ENCODE results near the gene TEX51.

GRCh38 chr2:126898636-126899035 is at the start of gene TEX51:
- no peak for TF ChIP-seq POLR2A (IDR thresholded peaks at IDR 0.05; ENCODE audit: low read length)
- no peak for TF ChIP-seq GATA1 (IDR thresholded peaks at IDR 0.05; ENCODE audit: low read depth, low read length)

Data from erythroblast (primary cell).